HG03439 (cell line): ENCODE measurements around the gene CPT1C.

Experiments used
- ATAC-seq: cut with Tn5 transposase; IDR thresholded peaks from one replicate; pipeline ENCODE4 v1.9.1; 2021; ENCODE audit warnings: mild to moderate bottlenecking, moderate library complexity; ENCODE audit not compliant: unreplicated experiment

CPT1C gene

DNA sequence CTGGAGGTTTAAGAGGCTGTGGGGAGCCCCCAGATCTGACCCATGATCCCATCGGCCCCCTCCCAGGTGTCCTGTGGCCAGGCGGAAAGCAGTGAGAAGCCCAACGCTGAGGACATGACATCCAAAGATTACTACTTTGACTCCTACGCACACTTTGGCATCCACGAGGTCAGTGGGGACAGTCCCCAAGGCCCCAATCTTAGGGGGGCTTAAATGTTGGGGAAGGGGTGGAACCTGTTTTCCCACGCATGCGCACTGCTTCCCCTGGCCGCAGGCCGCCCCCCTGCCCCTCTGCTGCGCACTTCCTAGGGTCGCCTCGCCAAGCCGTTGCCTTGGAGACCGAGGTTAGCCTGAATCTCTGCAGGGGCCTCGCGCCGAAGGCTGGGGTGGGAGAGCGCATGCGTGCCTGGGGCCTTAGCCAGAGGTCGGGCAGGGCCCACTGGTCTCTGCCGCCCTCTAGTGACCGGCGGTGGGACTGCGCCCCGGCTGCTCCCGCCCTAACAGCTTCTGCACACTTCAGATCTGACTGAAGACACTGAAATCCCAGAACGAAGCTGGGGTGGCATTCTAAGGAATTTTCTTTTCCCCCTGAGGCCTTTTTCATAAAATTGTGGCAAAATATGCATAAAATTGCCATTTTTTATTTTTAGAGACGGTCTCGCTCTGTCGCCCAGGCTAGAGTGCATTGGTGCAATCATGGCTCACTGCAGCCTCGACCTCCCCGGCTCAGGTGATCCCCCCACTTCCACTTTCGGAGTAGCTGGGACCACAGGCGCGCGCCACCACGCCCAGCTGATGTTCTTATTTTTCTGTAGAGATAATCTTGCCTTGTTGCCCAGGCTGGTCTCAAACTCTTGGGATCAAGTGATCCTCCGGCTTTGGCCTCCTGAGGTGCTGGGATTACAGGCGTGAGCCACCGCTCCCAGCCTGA is 10.2 kb upstream of the CPT1C start:
- no peak for ATAC-seq

DNA sequence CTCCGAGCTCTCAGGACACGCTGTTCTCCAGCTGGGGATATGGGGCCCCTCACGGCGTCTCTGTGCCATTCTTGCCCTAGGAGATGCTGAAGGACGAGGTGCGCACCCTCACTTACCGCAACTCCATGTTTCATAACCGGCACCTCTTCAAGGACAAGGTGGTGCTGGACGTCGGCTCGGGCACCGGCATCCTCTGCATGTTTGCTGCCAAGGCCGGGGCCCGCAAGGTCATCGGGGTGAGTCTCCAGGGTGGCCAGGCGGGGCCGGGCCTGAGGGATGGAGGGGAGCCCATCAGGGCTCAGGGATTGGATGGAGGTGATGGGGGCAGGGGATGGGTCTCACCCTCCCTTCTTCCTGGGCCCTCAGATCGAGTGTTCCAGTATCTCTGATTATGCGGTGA is 9.1 kb upstream of the CPT1C start:
- no peak for ATAC-seq

DNA sequence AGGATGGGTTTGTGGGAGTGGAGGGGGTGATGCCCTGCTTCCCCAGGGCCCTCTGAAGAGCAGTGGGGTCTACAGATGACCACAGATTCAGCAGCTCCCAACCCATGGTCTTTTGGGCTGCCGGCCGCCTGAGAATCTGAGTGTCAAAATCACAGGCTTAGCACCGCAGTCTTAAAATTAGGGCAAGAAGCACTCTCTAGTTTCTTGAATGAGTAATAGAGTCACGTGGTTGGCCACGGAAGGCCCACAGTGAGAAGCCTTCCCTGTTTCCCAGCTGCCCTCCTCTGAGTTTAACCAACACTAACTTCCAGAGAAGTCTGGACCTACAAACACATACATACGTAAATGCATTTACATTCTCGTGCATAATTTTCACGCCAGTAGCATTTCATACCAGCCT is 8.6 kb upstream of the CPT1C start:
- no peak for ATAC-seq

DNA sequence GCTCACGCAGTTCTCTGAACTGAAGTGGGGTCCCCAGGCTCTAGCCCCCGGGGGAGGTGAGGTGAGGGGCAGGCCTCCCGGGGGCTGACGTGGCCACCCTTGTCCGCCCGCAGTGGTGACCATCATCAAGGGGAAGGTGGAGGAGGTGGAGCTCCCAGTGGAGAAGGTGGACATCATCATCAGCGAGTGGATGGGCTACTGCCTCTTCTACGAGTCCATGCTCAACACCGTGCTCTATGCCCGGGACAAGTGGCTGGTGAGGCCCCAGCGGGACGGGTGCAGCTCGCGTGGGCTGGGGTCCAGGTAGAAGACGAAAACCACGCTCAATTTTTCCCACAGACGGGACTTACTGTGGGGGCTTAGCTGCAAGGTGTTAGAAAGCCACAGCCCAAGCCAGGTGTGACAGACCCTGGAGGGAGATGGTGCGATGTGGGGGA is 7.1 kb upstream of the CPT1C start:
- no peak for ATAC-seq

DNA sequence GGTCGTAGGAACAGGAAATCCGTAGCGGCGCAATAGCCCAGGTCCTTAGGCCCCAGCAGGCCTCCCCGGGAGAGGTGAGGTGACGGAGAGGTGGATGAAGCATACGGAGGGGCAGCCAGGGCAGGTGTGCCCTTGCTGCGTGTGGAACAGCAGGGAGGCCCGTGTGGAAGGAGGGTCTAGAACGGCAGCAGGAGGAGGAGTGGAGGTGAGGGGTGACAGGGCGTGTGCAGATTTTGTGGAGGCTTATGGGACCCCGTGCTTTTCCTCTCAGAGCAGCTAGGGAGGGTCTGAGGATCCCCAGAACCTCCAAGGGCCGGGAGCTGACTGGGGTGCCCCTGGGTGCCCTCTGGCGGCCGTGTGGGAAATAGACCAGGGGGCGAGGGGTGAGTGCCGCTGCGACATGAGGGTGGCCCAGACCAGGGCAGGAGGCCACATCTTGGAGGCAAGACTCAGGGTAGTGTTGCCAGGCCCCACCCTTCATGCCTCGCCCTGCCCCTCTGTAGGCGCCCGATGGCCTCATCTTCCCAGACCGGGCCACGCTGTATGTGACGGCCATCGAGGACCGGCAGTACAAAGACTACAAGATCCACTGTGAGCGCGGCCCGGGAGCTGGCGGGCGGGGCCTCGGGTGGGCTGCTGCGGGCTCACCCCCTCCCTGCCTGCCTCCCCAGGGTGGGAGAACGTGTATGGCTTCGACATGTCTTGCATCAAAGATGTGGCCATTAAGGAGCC is 6.5 kb upstream of the CPT1C start:
- no peak for ATAC-seq

DNA sequence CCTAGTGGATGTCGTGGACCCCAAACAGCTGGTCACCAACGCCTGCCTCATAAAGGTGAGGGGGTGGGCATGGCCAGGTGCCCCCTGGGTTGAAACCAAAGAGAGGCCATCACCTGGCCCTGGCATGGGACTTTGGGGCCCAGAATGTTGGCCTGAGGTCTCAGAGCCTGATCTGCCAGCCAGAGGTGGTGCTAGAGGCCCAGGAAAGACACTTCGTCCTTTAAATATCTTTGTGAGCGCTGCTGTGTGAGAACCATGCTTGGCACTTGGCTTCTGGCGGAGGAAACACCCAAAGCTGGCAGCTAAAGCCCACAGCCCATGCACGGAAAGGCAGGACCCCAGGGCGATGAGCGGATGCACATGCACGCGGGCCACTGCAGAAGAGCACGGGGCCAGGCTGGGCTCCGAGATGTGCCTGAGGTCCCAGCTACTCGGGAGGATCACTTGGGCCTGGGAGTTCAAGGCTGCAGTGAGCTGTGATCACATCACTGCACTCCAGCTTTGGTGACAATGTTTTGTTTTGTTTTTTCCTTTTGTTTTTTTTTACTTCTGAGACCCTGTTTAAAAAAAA is 5.8 kb upstream of the CPT1C start:
- no peak for ATAC-seq

DNA sequence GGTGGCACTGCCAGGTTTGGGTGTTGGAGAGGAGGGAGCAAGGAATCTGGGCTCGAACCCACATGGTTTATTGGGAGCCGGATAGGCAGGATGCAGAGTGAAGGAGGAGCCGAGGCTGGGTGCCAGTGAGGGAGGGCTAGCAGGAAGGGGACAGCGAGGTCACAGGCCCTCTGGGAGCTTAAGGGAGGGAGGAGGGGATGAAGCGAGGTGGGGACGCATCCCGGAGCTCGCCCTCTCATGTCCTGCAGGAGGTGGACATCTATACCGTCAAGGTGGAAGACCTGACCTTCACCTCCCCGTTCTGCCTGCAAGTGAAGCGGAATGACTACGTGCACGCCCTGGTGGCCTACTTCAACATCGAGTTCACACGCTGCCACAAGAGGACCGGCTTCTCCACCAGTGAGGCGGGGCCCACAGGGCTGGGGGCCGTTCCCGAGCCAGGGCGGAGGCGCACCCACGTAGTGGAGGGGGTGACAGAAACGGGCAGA is 5.0 kb upstream of the CPT1C start:
- ATAC-seq = no peak

DNA sequence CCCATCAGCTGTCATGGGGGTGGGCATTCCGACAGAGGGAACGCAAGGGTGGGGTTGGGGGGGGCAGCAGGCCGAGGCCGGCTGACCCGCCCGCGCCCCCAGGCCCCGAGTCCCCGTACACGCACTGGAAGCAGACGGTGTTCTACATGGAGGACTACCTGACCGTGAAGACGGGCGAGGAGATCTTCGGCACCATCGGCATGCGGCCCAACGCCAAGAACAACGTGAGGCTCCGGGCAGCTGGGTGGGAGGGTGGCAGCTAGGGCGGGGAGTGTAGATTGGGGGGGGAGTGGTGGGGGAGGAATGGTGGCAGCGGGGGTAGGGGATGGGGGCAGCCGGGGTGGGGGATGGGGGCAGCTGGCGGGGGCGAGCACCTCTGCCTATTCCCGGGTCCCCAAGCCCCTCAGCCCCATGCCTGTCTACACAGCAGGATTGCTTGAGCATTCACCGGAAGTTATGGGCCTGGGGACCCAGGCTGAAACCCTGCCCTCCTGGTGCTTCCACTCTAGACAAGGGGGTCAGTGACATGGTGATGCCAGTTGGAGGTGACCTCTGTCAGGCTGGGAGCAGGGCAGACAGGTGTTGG is 4.3 kb upstream of the CPT1C start:
- no peak for ATAC-seq

DNA sequence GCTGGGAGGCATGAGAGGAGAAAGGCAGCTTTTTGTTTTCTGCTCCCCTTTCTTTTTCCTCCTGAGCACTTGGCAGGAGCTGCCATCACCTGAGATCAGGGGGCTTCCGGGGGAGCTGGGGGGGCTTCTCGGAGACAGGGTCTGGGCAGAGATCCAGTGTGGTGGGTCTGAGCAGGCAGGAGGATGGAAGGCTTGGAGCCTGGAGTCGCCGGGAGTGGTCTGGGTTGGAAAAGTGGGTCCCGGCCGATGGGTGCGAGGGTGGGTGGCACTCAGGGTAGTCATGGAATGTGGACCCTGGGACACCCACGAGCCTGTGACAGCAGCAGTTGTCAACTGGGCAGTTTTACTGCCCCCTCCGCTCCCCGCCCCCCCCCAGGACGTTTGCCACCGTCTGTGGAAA is 3.8 kb upstream of the CPT1C start:
- no peak for ATAC-seq

DNA sequence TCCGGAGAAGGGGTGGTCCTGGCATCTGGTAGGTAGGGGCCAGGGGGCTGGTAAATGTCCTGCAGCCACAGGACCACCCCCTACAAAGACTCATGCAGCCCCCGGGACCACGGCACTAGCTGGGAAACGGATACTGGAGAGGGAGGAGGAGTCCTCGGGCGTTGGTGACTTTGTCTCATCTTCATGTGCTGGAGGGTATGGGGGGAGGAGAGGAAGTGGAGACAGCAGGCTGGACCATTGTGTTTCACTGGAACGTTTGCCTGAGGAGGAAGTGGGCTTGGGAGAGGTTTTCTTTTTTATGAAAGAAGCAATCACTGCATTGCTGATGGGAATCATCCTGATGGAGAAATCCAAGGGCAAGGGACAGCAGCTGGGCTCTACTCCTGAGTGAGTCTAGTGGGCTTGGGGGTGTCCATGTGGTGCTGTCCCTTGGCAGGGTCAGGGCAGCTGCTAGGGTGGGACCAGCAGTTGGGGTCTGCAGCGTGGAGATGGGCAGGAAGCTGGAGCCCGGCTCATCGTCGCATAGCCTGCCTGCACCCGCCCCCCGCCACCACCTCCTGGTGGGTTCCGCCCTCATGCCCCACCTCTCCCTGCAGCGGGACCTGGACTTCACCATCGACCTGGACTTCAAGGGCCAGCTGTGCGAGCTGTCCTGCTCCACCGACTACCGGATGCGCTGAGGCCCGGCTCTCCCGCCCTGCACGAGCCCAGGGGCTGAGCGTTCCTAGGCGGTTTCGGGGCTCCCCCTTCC is 3.2 kb upstream of the CPT1C start:
- ATAC-seq = no peak

DNA sequence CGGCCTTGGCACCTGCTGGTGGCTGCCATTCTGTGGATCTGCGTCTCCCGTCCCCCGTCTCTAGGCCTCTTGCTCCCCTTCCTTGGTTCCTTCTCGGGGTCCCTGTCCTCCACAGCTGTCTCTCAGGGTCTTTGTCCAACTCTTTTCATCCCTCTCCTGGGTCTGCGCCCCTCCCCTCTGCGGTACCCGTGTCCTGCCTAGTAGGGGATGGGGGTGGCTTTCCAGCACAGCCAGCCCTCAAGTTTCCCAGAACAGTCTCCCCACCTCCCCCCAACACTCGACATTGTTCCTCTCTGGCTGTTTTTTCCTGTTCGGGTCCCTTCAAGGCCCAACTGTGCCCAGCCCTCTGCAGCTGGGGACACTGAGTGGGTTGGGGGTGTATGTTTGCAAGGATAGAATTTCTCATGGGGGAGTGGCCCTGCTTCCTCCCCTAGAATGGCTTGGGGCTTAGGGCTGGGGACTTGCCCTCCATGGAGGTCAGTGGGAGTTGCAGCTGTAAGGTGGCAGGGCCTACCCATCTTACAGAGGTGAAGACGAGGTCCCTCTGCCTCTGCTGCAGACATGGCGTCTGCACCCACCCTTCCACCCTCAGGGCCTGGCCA is 2.3 kb upstream of the CPT1C start:
- no peak for ATAC-seq

DNA sequence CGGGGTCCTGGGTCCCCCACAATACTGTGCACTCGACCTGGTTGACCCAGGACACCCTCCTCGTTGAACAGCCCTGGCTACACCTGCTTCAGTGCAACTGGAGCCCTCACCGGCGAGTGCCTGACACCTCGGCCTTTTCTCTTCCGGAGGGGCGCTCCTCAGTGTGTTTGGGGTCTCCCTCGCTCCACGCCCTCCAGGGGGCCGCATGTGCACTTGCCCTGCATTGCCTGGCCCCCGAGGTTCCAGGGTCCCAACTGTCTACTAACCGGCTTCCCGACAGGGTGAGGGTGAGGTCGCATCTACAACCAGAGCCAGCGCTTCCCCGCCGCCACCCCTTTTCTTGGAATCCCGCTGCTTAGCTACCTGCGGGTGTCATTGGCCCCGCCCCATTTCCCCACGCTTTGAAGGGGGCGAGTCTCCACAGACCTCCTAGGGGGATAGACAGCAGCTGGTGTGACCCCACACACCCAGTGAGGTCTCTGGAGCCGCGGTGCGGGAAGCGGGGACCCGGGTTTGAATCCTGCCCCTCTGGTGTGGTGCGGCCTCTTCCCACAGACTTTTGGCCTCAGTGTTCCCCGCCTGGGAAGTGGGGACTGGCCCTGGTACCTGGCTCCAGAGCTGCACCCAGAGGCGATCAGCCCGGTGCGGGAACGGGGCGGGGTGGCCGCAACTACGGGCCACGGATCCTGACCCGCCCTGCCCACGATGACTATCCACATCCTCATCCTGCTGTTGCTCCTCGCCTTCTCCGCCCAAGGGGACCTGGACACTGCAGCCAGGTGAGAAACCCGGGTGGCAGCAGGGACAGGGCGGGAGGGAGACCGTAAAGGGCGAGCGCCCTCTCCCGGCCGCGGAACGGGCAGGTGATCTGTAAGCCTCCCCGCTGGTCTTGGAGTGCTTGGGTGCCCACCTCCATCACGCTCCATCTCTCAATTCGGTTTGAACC is 1.5 kb upstream of the CPT1C start, which contains the start of gene ADM5:
Gene ADM5 (plus strand): TSS at position 462 of the 946 bp plus-strand sequence. CDS start 244 bp downstream, at position 706.
- no peak for ATAC-seq

DNA sequence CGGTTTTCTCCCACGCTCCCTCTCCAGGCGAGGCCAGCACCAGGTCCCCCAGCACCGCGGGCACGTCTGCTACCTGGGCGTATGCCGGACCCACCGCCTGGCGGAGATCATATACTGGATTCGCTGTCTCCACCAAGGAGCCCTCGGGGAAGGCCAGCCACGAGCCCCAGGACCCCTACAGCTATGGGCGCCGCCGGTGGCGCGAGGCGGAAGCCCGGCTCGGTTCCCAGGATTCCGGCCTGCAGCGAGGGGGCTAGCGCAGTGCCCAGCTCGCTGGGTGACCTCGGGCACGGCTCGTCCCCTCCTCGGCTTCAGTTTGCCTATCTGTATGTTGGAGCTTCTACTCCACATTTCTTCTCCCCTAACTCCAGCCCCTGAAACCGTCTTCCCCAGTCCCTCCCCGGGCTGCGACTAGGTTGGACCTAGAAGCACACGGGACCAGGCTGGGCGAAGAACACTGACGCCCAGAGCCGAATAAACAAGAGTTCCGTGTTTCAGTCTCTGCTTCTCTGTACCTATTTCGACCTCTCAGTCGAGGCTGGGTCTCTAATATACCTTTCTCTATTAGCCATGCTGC is 749 bp upstream of the CPT1C start:
- ATAC-seq = no peak

DNA sequence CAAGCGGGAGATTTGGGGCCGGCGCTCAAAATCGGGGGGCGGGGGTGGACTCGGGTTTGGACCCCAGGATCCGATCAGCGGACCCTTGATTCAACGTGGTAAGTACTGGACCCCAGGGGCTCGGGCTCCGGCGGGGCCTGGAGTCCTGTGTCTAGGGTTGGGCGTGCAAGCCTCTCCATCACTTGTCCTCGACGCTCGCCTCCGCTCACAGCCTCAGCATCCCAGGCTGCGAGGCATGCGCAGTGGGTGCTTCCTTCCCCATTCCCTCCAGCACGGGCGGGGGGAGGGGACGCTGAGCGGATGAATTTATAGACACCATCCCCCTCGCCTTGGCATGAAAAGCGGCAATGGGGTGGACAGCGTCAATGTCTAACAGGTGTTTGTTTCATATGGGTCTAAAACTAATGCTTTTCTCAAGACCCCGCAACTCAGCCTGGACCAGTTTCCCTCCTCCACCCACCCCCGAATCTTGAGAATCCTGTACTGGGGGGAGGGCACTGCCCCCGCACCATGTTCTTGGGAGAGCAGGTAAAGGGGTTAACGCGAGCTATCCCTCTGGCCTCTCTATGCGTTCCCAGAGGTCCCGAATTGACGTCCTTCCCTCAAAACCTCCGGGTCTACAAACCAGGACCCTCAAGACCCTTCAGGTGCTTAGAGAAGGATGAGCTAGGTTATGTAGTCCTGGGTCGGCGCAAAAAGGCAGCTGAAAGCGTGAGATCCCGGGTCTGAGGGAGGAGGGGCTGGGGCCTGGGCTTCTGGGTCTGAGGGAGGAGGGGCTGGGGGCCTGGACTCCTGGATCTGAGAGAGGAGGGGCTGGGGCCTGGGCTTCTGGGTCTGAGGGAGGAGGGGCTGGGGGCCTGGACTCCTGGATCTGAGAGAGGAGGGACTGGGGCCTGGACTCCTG is 579 bp downstream of the CPT1C start:
- ATAC-seq = no peak

DNA sequence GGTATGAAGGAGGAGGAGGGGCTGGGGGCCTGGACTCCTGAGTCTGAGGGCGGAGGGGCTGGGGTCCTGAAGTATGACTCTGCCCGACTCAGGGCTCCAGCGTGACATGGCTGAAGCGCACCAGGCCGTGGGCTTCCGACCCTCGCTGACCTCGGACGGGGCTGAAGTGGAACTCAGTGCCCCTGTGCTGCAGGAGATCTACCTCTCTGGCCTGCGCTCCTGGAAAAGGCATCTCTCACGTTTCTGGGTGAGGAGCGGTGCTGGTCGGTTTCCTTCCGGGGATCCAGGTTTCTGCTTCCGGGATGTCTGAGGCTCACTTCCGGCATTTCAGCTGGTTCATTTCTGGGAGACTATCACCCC is 1.2 kb downstream of the CPT1C start:
- no peak for ATAC-seq

DNA sequence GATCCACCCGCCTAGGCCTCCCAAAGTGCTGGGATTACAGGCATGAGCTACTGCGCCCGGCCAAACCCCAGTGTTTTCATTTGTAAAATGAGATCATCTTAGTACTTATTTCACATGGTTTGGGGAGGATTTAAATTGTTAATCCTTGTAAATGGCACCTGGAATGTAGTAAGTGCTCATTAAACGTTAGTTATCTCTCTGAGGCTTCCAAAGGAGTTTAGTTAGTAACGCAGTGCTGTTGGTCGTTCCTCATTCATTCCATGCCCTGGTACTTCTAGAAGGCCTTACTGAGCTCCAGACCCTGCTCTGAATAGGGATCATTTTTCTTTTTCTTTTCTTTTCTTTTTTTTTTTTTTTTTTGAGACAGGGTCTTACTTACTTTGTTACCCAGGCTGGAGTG is 5.2 kb downstream of the CPT1C start:
- ATAC-seq = no peak

DNA sequence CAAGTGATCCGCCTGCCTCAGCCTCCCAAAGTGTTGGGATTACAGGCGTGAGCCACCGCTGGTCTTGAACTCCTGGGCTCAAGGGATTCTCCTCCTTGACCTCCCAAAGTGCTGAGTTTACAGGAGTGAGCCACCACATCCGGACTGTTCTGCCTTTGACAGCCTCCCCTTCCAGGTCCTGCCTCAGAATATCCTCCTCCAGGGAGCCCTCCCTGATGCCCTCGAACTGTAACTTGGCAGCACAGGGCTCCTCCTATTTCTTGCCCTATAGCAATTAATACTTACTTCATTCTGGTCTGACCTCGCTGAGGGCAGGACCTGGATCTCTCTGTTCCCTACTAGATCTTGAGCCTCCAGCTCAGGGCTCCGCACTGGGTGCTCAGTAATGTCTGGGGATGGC is 5.9 kb downstream of the CPT1C start:
- ATAC-seq = no peak

DNA sequence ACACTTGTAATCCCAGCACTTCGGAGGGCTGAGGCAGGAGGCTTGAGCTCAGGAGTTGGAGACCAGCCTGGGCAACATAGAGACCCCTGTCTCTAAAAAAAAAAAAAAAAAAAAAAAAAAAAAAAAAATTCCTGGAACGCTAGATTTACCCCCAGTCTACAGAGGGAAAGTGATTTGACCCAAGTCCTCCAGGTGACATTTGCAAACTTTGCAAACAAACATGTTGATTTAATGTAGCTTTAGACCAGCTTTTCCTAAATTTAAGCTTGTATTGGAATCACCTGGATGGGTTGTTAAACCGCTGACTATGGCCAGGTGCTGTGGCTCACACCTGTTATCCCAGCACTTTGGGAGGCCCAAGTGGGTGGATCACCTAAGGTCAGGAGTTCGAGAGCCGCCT is 8.4 kb downstream of the CPT1C start:
- no peak for ATAC-seq
